Endodermal cell (in vitro differentiated cells): ENCODE measurements around the gene SH3PXD2B. TPM values are rescaled to one million over a fixed set of nuclear protein-coding genes. Genes with fewer than 3 reads are reported as not detected.
"Not testable (repeated sequence)": the region's sequence is repeated elsewhere in the genome, so short reads cannot be mapped to it uniquely, and the experiment has no call there.

Source experiments
- DNase-seq: peaks from one replicate; pipeline ENCODE4 v3.0.0-alpha.2; 2017
- H3K27ac ChIP-seq: 2 replicates; pipeline ENCODE4 v1.5.1; 2013; ENCODE audit warnings: mild to moderate bottlenecking, low read depth, low read length, moderate library complexity
- H3K27me3 ChIP-seq: 2 replicates; pipeline ENCODE4 v1.6.1; 2013; ENCODE audit warnings: mild to moderate bottlenecking, low read length, moderate library complexity; ENCODE audit not compliant: insufficient read depth, control insufficient read depth, poor library complexity, severe bottlenecking
- H3K36me3 ChIP-seq: 2 replicates; pipeline ENCODE4 v1.7.0; 2013; ENCODE audit warnings: mild to moderate bottlenecking, low read length, moderate library complexity; ENCODE audit not compliant: control insufficient read depth, insufficient read depth
- H3K4me1 ChIP-seq: one replicate; pipeline ENCODE4 v1.7.0; 2013; ENCODE audit warnings: low read length; ENCODE audit not compliant: control insufficient read depth, insufficient read depth
- H3K4me3 ChIP-seq: 2 replicates; pipeline ENCODE4 v1.5.1; 2013; ENCODE audit warnings: mild to moderate bottlenecking, low read length, moderate library complexity
- H3K9ac ChIP-seq: 2 replicates; pipeline ENCODE4 v1.6.1; 2013; ENCODE audit warnings: mild to moderate bottlenecking, low read length, moderate library complexity; ENCODE audit not compliant: poor library complexity, severe bottlenecking; ENCODE audit errors: extremely low read depth
- H3K9me3 ChIP-seq: 2 replicates; pipeline ENCODE4 v1.6.1; 2013; ENCODE audit warnings: mild to moderate bottlenecking, low read length, moderate library complexity; ENCODE audit not compliant: control insufficient read depth
- H3K27ac Mint-ChIP-seq: 2 replicates; pipeline ENCODE4 v1.8.0; 2020; ENCODE audit warnings: mixed read lengths
- H3K27me3 Mint-ChIP-seq: 2 replicates; pipeline ENCODE4 v1.8.0; 2021; ENCODE audit warnings: mild to moderate bottlenecking, mixed read lengths; ENCODE audit not compliant: insufficient read depth
- H3K36me3 Mint-ChIP-seq: 2 replicates; pipeline ENCODE4 v1.8.0; 2020; ENCODE audit warnings: low read depth, mixed read lengths
- H3K4me1 Mint-ChIP-seq: 2 replicates; pipeline ENCODE4 v1.8.0; 2020; ENCODE audit warnings: mixed read lengths
- H3K4me3 Mint-ChIP-seq: 2 replicates; pipeline ENCODE4 v1.8.0; 2020; ENCODE audit warnings: mild to moderate bottlenecking, moderate library complexity, mixed read lengths
- H3K9me3 Mint-ChIP-seq: 2 replicates; pipeline ENCODE4 v1.8.0; 2020; ENCODE audit warnings: mild to moderate bottlenecking, mixed read lengths
- CTCF ChIP-seq: fragments of 200-600 bp; sonication (generic); conservative IDR thresholded peaks from 2 replicates; pipeline ENCODE4 v1.5.0; 2021; ENCODE audit warnings: antibody characterized with exemption, mild to moderate bottlenecking
- WGBS, 2 experiments: methylation state at CpG; one replicate each; pipeline versions ENCODE4 v1.1.5 to v1.1.7; 2013; ENCODE audit warnings: missing lambda C conversion rate in 2 of 2, mixed read lengths in 1 of 2; ENCODE audit not compliant: insufficient coverage in 1 of 2, insufficient read length in 1 of 2; 5-methylcytosine and 5-hydroxymethylcytosine counted together
- total RNA-seq, 2 donors: library from RNA; stranded (reverse); fragmentation: NEBNext Ultra II Directional in 1 of 2; extraction: Animal tissue kit (Norgen Biotek cat#: 25700) in 1 of 2; gene quantifications; 2 replicates in 1 of 2; 3 replicates in 1 of 2; pipeline ENCODE4 v1.2.1, GENCODE V29; 2021

Gene SH3PXD2B
- total RNA-seq, 2 donors from 2014 or later, result 62.2 to 74.9 TPM

- no peak overlapping the region for H3K4me3 Mint-ChIP-seq
- H3K36me3 Mint-ChIP-seq, result peaks cover 67% of the 10 kb centered on the region
- H3K4me3 ChIP-seq, result no peak overlapping the region
- peaks cover 19% of the 10 kb centered on the region for H3K9me3 ChIP-seq
- DNase-seq, result no peak
- no peak for TF ChIP-seq CTCF
- H3K27ac Mint-ChIP-seq, result no peak overlapping the region
- no peak overlapping the region for H3K9ac ChIP-seq
- 95 to 98% methylated on average over 4 of the region's 4 CpGs for WGBS, 2 experiments
- peaks cover 17% of the 10 kb centered on the region for H3K9me3 Mint-ChIP-seq
- no peaks in the 10 kb centered on the region for H3K27me3 ChIP-seq
- H3K36me3 ChIP-seq, result peaks cover 64% of the 10 kb centered on the region
- H3K27me3 Mint-ChIP-seq, result no peaks in the 10 kb centered on the region
- H3K27ac ChIP-seq, result no peak overlapping the region
- no peaks in the 10 kb centered on the region for H3K4me1 ChIP-seq
- no peaks in the 10 kb centered on the region for H3K4me1 Mint-ChIP-seq
Observed at GRCh38 chr5:172370237-172370640, 84.1 kb downstream of the SH3PXD2B start.

- H3K4me1 Mint-ChIP-seq, H3K27me3 Mint-ChIP-seq, H3K4me3 Mint-ChIP-seq, H3K4me3 ChIP-seq, H3K27ac Mint-ChIP-seq, H3K4me1 ChIP-seq, H3K27me3 ChIP-seq, DNase-seq, H3K9ac ChIP-seq, H3K27ac ChIP-seq: not testable (repeated sequence)
- Histone ChIP-seq H3K9me3 (peaks cover 19% of the 10 kb centered on the region), H3K36me3 (peaks cover 50% of the 10 kb centered on the region)
- Mint-ChIP-seq H3K9me3 (peaks cover 17% of the 10 kb centered on the region), H3K36me3 (peaks cover 61% of the 10 kb centered on the region)
- WGBS, 2 experiments, result 96 to 100% methylated on average over 1 to 3 of the region's 3 CpGs
Observed at GRCh38 chr5:172368699-172369098, 85.6 kb downstream of the SH3PXD2B start.

- DNase-seq, result no peak
- no peaks in the 10 kb centered on the region for H3K4me1 ChIP-seq
- Mint-ChIP-seq H3K9me3 (peaks cover 6% of the 10 kb centered on the region), H3K27me3 (no peaks in the 10 kb centered on the region), H3K4me3 (no peak overlapping the region), H3K36me3 (peaks cover 52% of the 10 kb centered on the region), H3K4me1 (peaks cover 3% of the 10 kb centered on the region), H3K27ac (no peak overlapping the region)
- H3K36me3 ChIP-seq, result peaks cover 42% of the 10 kb centered on the region
- H3K27me3 ChIP-seq, result no peaks in the 10 kb centered on the region
- no peak overlapping the region for H3K9ac ChIP-seq
- WGBS, 2 experiments, result 94 to 97% methylated on average over 3 to 4 of the region's 4 CpGs
- H3K27ac ChIP-seq, result no peak overlapping the region
- no peak overlapping the region for H3K4me3 ChIP-seq
- H3K9me3 ChIP-seq, result peaks cover 5% of the 10 kb centered on the region
- no peak for TF ChIP-seq CTCF
Observed at GRCh38 chr5:172365948-172366608, 88.2 kb downstream of the SH3PXD2B start.

GRCh38 chr5:172364773-172365172 lies 89.6 kb downstream of the SH3PXD2B start:
- H3K27me3 Mint-ChIP-seq, result no peaks in the 10 kb centered on the region
- H3K4me3 ChIP-seq, result no peak overlapping the region
- no peaks in the 10 kb centered on the region for H3K9me3 Mint-ChIP-seq
- no peak overlapping the region for H3K27ac Mint-ChIP-seq
- no peaks in the 10 kb centered on the region for H3K4me1 ChIP-seq
- TF ChIP-seq CTCF, result no peak
- 100% methylated on average over 1 to 2 of the region's 2 CpGs for WGBS, 2 experiments
- H3K4me3 Mint-ChIP-seq, result no peak overlapping the region
- peaks cover 43% of the 10 kb centered on the region for H3K36me3 ChIP-seq
- H3K27me3 ChIP-seq, result no peaks in the 10 kb centered on the region
- no peak overlapping the region for H3K9ac ChIP-seq
- DNase-seq, result no peak
- H3K36me3 Mint-ChIP-seq, result peaks cover 45% of the 10 kb centered on the region
- H3K4me1 Mint-ChIP-seq, result peaks cover 3% of the 10 kb centered on the region
- no peaks in the 10 kb centered on the region for H3K9me3 ChIP-seq
- no peak overlapping the region for H3K27ac ChIP-seq
